SK-N-SH treated with all-trans-retinoic acid at 6 μM for 48 hours (cell line): ENCODE results near the gene YEATS2.

Source experiments
- ARNTL ChIP-seq: fragments of 450-650 bp; formaldehyde crosslinking; IDR thresholded peaks from 2 replicates; pipeline ENCODE4 v1.5.0; 2020; ENCODE audit warnings: low read depth, mild to moderate bottlenecking, moderate library complexity, borderline replicate concordance
- ISL1 ChIP-seq: fragments of 250-450 bp; sonication (Bioruptor Pico); IDR thresholded peaks from 2 replicates; pipeline ENCODE4 v2.1.2; 2022; ENCODE audit warnings: mild to moderate bottlenecking, moderate library complexity
- POU6F1 ChIP-seq: fragments of 250-450 bp; sonication (Bioruptor Pico); IDR thresholded peaks from 2 replicates; pipeline ENCODE4 v1.8.0; 2021; ENCODE audit warnings: low read depth, mild to moderate bottlenecking, moderate library complexity, borderline replicate concordance
- ZFP3 ChIP-seq: fragments of 250-450 bp; sonication (Bioruptor Pico); IDR thresholded peaks from 2 replicates; pipeline ENCODE4 v1.5.0; 2020; ENCODE audit warnings: mild to moderate bottlenecking, moderate library complexity
- ZFP30 ChIP-seq: fragments of 450-650 bp; formaldehyde crosslinking; IDR thresholded peaks from 2 replicates; pipeline ENCODE4 v1.5.0; 2022; ENCODE audit warnings: mild to moderate bottlenecking, moderate library complexity

GRCh38 chr3:183857863-183858262 lies 160.3 kb downstream of the YEATS2 start:
- no peak for TF ChIP-seq ARNTL (CRISPR knock-in tag)
- no peak for TF ChIP-seq POU6F1 (CRISPR knock-in tag)
- no peak for TF ChIP-seq ZFP30 (CRISPR knock-in tag)
- no peak for TF ChIP-seq ISL1 (CRISPR knock-in tag)
- TF ChIP-seq ZFP3, result no peak
